GM12878 (cell line): Measurements from ENCODE around the gene MBD3L2B. TPM values are rescaled to one million over a fixed set of nuclear protein-coding genes. Genes with fewer than 3 reads are reported as not detected.

Experiments used
- ATAC-seq: fragments of 200-7000 bp; cut with Tn5 transposase; 3 replicates; pipeline ENCODE4 v1.9.1; 2020; ENCODE audit warnings: mild to moderate bottlenecking, moderate library complexity
- BruUV-seq: library from RNA; stranded (reverse); fragments of 400-500 nt; replicated peaks from 2 replicates; lab custom pipeline; 2021; lab: Mats Ljungman, UMichigan
- CTCF ChIA-PET: fragments of 300-600 bp; sonication (Branson Sonifier 250); formaldehyde crosslinking; extraction: SDS; loops from one replicate; lab custom pipeline; 2021; ENCODE audit warnings: inconsistent platforms; lab: Yijun Ruan, JAX
- POLR2A ChIA-PET: fragments of 350-600 bp; formaldehyde crosslinking; extraction: SDS; loops from one replicate; lab custom pipeline; 2021; ENCODE audit warnings: inconsistent platforms; lab: Charles Lee
- RAD21 ChIA-PET: fragments of 300-600 bp; sonication (Branson Sonifier 250); formaldehyde crosslinking; loops from one replicate; lab custom pipeline; 2023; ENCODE audit warnings: antibody characterized with exemption; ENCODE audit not compliant: unreplicated experiment; lab: Charles Lee
- SMC1A ChIA-PET: fragments of 300-600 bp; sonication (Branson Sonifier 250); formaldehyde crosslinking; loops from one replicate; lab custom pipeline; 2023; ENCODE audit not compliant: unreplicated experiment, uncharacterized antibody; lab: Charles Lee
- DNase-seq: peaks from one replicate; pipeline ENCODE4 v3.0.0-alpha.2; 2011; ENCODE audit warnings: low read depth, low spot score
- FAIRE-seq: peaks from 3 replicates; lab custom pipeline; 2011; peaks lifted over from hg19 to GRCh38; lab: Jason Lieb, UNC
- H2AFZ ChIP-seq: 2 replicates; pipeline ENCODE4 v1.6.0; 2011; ENCODE audit warnings: low read depth, low read length, control low read depth; ENCODE audit not compliant: control insufficient read depth
- H3K27ac ChIP-seq: 2 replicates; pipeline ENCODE4 v1.5.1; 2011; ENCODE audit warnings: control low read depth; ENCODE audit not compliant: control insufficient read depth, insufficient read depth
- H3K27me3 ChIP-seq, 2 experiments: replicated peaks in 1 of 2; 2 replicates each; pipeline versions ENCODE4 v1.6.0 to v1.6.1; 2011; ENCODE audit warnings: low read length in 1 of 2; ENCODE audit not compliant: control insufficient read depth in 2 of 2, insufficient read depth in 2 of 2
- H3K36me3 ChIP-seq, 2 experiments: 2 replicates each; pipeline ENCODE4 v1.5.1; 2011; ENCODE audit warnings: low read length in 1 of 2; ENCODE audit not compliant: control insufficient read depth in 2 of 2, insufficient read depth in 2 of 2
- H3K4me1 ChIP-seq: 2 replicates; pipeline ENCODE4 v1.6.1; 2011; ENCODE audit warnings: mild to moderate bottlenecking, low read length, moderate library complexity, mixed read lengths; ENCODE audit not compliant: control insufficient read depth, insufficient read depth
- H3K4me2 ChIP-seq: 2 replicates; pipeline ENCODE4 v1.6.0; 2011; ENCODE audit warnings: control low read depth; ENCODE audit not compliant: control insufficient read depth, insufficient read depth
- H3K4me3 ChIP-seq: fragments of 200-600 bp; sonication (generic); 2 replicates; pipeline ENCODE4 v1.5.1; 2016
- H3K79me2 ChIP-seq: 2 replicates; pipeline ENCODE4 v1.6.0; 2011; ENCODE audit warnings: low read length; ENCODE audit not compliant: control insufficient read depth, insufficient read depth
- H3K9ac ChIP-seq: 2 replicates; pipeline ENCODE4 v1.8.0; 2011; ENCODE audit warnings: low read length, control low read depth, mixed read lengths; ENCODE audit not compliant: control insufficient read depth, insufficient read depth
- H3K9me3 ChIP-seq: replicated peaks from 3 replicates; pipeline ENCODE4 v1.5.1; 2011; ENCODE audit warnings: mild to moderate bottlenecking, low read length; ENCODE audit not compliant: control insufficient read depth, insufficient read depth
- H4K20me1 ChIP-seq: 2 replicates; pipeline ENCODE4 v1.6.0; 2011; ENCODE audit not compliant: control insufficient read depth, insufficient read depth
- ATF7 ChIP-seq: fragments of 450-650 bp; IDR thresholded peaks from 2 replicates; pipeline ENCODE4 v1.6.1; 2016; ENCODE audit warnings: low read depth, mild to moderate bottlenecking
- BACH1 ChIP-seq: fragments of 450-650 bp; IDR thresholded peaks from 2 replicates; pipeline ENCODE4 v1.6.1; 2017; ENCODE audit warnings: mild to moderate bottlenecking, borderline replicate concordance
- CHD4 ChIP-seq: fragments of 200-600 bp; sonication (generic); IDR thresholded peaks from 2 replicates; pipeline ENCODE4 v1.6.1; 2016; ENCODE audit warnings: mild to moderate bottlenecking
- GABPA ChIP-seq: IDR thresholded peaks from 2 replicates; pipeline ENCODE4 v1.6.1; 2014; ENCODE audit warnings: antibody characterized with exemption, low read depth, mild to moderate bottlenecking, inconsistent platforms
- IKZF2 ChIP-seq, 2 experiments: fragments of 450-650 bp; IDR thresholded peaks; 2 replicates each; pipeline ENCODE4 v1.6.1; 2017; ENCODE audit warnings: mild to moderate bottlenecking in 2 of 2, moderate library complexity in 2 of 2
- JUND ChIP-seq: IDR thresholded peaks from 2 replicates; pipeline ENCODE4 v1.6.1; 2012; ENCODE audit warnings: low read depth, mild to moderate bottlenecking, low read length, improper control_type of control experiment, moderate library complexity
- MXI1 ChIP-seq: fragments of 150-350 bp; IDR thresholded peaks from 2 replicates; pipeline ENCODE4 v1.6.1; 2011; ENCODE audit warnings: low read depth, mild to moderate bottlenecking, inconsistent platforms, low read length, improper control_type of control experiment
- NFYB ChIP-seq: IDR thresholded peaks from 2 replicates; pipeline ENCODE4 v1.6.1; 2011; ENCODE audit warnings: low read depth, mild to moderate bottlenecking, low read length, improper control_type of control experiment, moderate library complexity; ENCODE audit not compliant: insufficient read depth
- NR2C1 ChIP-seq: fragments of 450-650 bp; IDR thresholded peaks from 2 replicates; pipeline ENCODE4 v1.6.1; 2017; ENCODE audit warnings: antibody characterized with exemption, mild to moderate bottlenecking, moderate library complexity
- NRF1 ChIP-seq: conservative IDR thresholded peaks from 2 replicates; pipeline ENCODE4 v1.6.1; 2011; ENCODE audit warnings: mild to moderate bottlenecking, low read depth, low read length, improper control_type of control experiment
- POLR2AphosphoS2 ChIP-seq: IDR thresholded peaks from 2 replicates; pipeline ENCODE4 v1.6.1; 2011; ENCODE audit warnings: low read depth, mild to moderate bottlenecking, low read length, improper control_type of control experiment, moderate library complexity
- SRF ChIP-seq, 2 experiments: IDR thresholded peaks; 2 replicates each; pipeline ENCODE4 v1.6.1; 2011; ENCODE audit warnings: low read depth in 2 of 2, low read length in 2 of 2, mild to moderate bottlenecking in 1 of 2, moderate library complexity in 1 of 2
- TCF3 ChIP-seq: IDR thresholded peaks from 2 replicates; pipeline ENCODE4 v1.6.1; 2012; ENCODE audit warnings: low read depth, mild to moderate bottlenecking, low read length, borderline replicate concordance; ENCODE audit not compliant: insufficient read depth
- USF2 ChIP-seq: IDR thresholded peaks from 2 replicates; pipeline ENCODE4 v1.6.1; 2011; ENCODE audit warnings: low read depth, low read length, improper control_type of control experiment, borderline replicate concordance
- ZSCAN29 ChIP-seq: fragments of 450-650 bp; IDR thresholded peaks from 2 replicates; pipeline ENCODE4 v1.6.1; 2017; ENCODE audit warnings: mild to moderate bottlenecking, moderate library complexity
- WGBS: methylation state at CpG from one replicate; pipeline ENCODE4 v1.1.6; 2016; ENCODE audit warnings: low lambda C conversion rate; ENCODE audit not compliant: insufficient replicate concordance, insufficient coverage; ENCODE audit errors: missing lambda C conversion rate; 5-methylcytosine and 5-hydroxymethylcytosine counted together
- in situ Hi-C: fragments of 300-500 bp; cut with MboI; formaldehyde crosslinking; loops from 9 replicates; pipeline ENCODE4 v1.14.3; 2018; ENCODE audit warnings: mixed read lengths
- intact Hi-C: fragments of 100-400 bp; cut with micrococcal nuclease; formaldehyde crosslinking; loops from one replicate; pipeline ENCODE4 v1.14.2; 2022; ENCODE audit not compliant: unreplicated experiment
- polyA plus RNA-seq, 11 experiments: library from polyadenylated mRNA; depleted of rRNA in 4 of 11; unstranded in 6 of 11; stranded (reverse) in 5 of 11; fragments of >200 nt; fragmentation: Nextera tagmentation in 4 of 11; fragmentation: Illumina TruSeq in 1 of 11; extraction: Ambion mirVana in 4 of 11; extraction: Trizol in 1 of 11; gene quantifications; 1 replicate in 1 of 11; 2 replicates in 10 of 11; pipeline versions ENCODE4 v1.2.1 to v1.2.3, GENCODE V29; 2011 to 2016; ENCODE audit warnings: inconsistent platforms in 2 of 11, missing spikeins in 2 of 11, low read depth in 1 of 11
- total RNA-seq, 4 experiments: library from RNA; depleted of rRNA in 3 of 4; stranded (reverse); fragments of >200 nt in 3 of 4; fragmentation: Illumina TruSeq in 1 of 4; extraction: Trizol in 1 of 4; gene quantifications; 2 replicates each; pipeline versions ENCODE4 v1.2.1 to v1.2.3, GENCODE V29; 2013 to 2021
- TF ChIP-seq, protein P1 (sequence below): fragments of 450-650 bp; IDR thresholded peaks from 2 replicates; pipeline ENCODE4 v1.6.1; 2017; ENCODE audit warnings: mild to moderate bottlenecking, moderate library complexity
- TF ChIP-seq, protein P2 (sequence below): fragments of 450-650 bp; IDR thresholded peaks from 2 replicates; pipeline ENCODE4 v1.6.1; 2016; ENCODE audit warnings: mild to moderate bottlenecking
- TF ChIP-seq, protein P3 (sequence below): fragments of 450-650 bp; IDR thresholded peaks from 2 replicates; pipeline ENCODE4 v1.6.1; 2014; ENCODE audit warnings: mild to moderate bottlenecking

The MBD3L2B gene
- total and polyA plus RNA-seq, 10 of the 15 experiments (the other 5 are each of a cell fraction or from before 2014, with no cell fraction given) = 0.10 TPM; not detected in 9

- CTCF ChIA-PET = interaction anchor here (1.7 kb wide), 1 partner anchor 26 kb away, joined by 5 read pairs; no protein-coding TSS in a partner anchor
- Histone ChIP-seq H3K4me1 (no peaks in the 10 kb centered on the region), H3K4me3 (no peak overlapping the region), H2AFZ (no peak overlapping the region), H3K9me3 (no peaks in the 10 kb centered on the region; the same call in 2 of the 3 replicates), H3K79me2 (no peaks in the 10 kb centered on the region), H3K27ac (no peak overlapping the region), H3K4me2 (no peak overlapping the region), H3K36me3 (no peaks in the 10 kb centered on the region), H4K20me1 (no peaks in the 10 kb centered on the region), H3K27me3 (no peaks in the 10 kb centered on the region), H3K9ac (no peak overlapping the region)
- BruUV-seq = no TSS peak
- WGBS = 86% methylated on average over 1 of the region's 1 CpG
- in situ Hi-C loops = no loop called here
- RAD21 ChIA-PET = no interaction called here
- SMC1A ChIA-PET = no interaction called here
- DNase-seq (no peak), FAIRE-seq (no peak), ATAC-seq (no peak)
- intact Hi-C loops = no loop called here
- POLR2A ChIA-PET = interaction anchor here (0.6 to 1.7 kb wide), 3 partner anchors 9 to 619 kb away, joined by 3 to 5 read pairs (median 3); no protein-coding TSS in a partner anchor
- TF ChIP-seq SRF (IDR thresholded peaks at IDR 0.05; ENCODE audit: low read depth in 2 of 2, low read length in 2 of 2) (no peak), TCF3 (no peak), IKZF2 (IDR thresholded peaks at IDR 0.05) (no peak), NR2C1 (no peak), GABPA (no peak), BACH1 (no peak), MXI1 (no peak), NRF1 (no peak), ATF7 (no peak), JUND (no peak), ZSCAN29 (no peak), POLR2AphosphoS2 (no peak), NFYB (no peak), CHD4 (no peak), USF2 (no peak)
- TF ChIP-seq, protein P1, sequence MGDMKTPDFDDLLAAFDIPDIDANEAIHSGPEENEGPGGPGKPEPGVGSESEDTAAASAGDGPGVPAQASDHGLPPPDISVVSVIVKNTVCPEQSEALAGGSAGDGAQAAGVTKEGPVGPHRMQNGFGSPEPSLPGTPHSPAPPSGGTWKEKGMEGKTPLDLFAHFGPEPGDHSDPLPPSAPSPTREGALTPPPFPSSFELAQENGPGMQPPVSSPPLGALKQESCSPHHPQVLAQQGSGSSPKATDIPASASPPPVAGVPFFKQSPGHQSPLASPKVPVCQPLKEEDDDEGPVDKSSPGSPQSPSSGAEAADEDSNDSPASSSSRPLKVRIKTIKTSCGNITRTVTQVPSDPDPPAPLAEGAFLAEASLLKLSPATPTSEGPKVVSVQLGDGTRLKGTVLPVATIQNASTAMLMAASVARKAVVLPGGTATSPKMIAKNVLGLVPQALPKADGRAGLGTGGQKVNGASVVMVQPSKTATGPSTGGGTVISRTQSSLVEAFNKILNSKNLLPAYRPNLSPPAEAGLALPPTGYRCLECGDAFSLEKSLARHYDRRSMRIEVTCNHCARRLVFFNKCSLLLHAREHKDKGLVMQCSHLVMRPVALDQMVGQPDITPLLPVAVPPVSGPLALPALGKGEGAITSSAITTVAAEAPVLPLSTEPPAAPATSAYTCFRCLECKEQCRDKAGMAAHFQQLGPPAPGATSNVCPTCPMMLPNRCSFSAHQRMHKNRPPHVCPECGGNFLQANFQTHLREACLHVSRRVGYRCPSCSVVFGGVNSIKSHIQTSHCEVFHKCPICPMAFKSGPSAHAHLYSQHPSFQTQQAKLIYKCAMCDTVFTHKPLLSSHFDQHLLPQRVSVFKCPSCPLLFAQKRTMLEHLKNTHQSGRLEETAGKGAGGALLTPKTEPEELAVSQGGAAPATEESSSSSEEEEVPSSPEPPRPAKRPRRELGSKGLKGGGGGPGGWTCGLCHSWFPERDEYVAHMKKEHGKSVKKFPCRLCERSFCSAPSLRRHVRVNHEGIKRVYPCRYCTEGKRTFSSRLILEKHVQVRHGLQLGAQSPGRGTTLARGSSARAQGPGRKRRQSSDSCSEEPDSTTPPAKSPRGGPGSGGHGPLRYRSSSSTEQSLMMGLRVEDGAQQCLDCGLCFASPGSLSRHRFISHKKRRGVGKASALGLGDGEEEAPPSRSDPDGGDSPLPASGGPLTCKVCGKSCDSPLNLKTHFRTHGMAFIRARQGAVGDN = no peak
- TF ChIP-seq, protein P2, sequence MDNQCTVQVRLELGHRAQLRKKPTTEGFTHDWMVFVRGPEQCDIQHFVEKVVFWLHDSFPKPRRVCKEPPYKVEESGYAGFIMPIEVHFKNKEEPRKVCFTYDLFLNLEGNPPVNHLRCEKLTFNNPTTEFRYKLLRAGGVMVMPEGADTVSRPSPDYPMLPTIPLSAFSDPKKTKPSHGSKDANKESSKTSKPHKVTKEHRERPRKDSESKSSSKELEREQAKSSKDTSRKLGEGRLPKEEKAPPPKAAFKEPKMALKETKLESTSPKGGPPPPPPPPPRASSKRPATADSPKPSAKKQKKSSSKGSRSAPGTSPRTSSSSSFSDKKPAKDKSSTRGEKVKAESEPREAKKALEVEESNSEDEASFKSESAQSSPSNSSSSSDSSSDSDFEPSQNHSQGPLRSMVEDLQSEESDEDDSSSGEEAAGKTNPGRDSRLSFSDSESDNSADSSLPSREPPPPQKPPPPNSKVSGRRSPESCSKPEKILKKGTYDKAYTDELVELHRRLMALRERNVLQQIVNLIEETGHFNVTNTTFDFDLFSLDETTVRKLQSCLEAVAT = no peak
- TF ChIP-seq, protein P3, sequence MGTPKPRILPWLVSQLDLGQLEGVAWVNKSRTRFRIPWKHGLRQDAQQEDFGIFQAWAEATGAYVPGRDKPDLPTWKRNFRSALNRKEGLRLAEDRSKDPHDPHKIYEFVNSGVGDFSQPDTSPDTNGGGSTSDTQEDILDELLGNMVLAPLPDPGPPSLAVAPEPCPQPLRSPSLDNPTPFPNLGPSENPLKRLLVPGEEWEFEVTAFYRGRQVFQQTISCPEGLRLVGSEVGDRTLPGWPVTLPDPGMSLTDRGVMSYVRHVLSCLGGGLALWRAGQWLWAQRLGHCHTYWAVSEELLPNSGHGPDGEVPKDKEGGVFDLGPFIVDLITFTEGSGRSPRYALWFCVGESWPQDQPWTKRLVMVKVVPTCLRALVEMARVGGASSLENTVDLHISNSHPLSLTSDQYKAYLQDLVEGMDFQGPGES = no peak
Measured at GRCh38 chr19:6971366-6971765, 49.9 kb downstream of the MBD3L2B start.
